Peyer's patch (tissue), 4 donors: ENCODE measurements around the gene ADCY6. TPM values are rescaled to one million over a fixed set of nuclear protein-coding genes. Genes with fewer than 3 reads are reported as not detected.

Experiments used
- DNase-seq, 3 donors: peaks; one replicate each; pipeline ENCODE4 v3.0.0-alpha.2; 2017 to 2019
- H3K27ac ChIP-seq, 4 donors: fragments of 200-600 bp; sonication (generic); one replicate each; pipeline ENCODE4 v1.5.1; 2016 to 2019
- H3K27me3 ChIP-seq, 2 donors: fragments of 200-600 bp; sonication (generic); one replicate each; pipeline ENCODE4 v1.5.1; 2019
- H3K36me3 ChIP-seq, 3 donors: fragments of 200-600 bp; sonication (generic); one replicate each; pipeline ENCODE4 v1.5.1; 2016 to 2019
- H3K4me1 ChIP-seq, 4 donors: fragments of 200-600 bp; sonication (generic); one replicate each; pipeline ENCODE4 v1.5.1; 2016 to 2019
- H3K4me3 ChIP-seq, 4 donors: fragments of 200-600 bp; sonication (generic); 1 replicate in 3 of 4; 2 replicates in 1 of 4; pipeline ENCODE4 v1.5.1; 2016 to 2019; ENCODE audit warnings: mild to moderate bottlenecking in 1 of 4
- H3K9me3 ChIP-seq, 4 donors: fragments of 200-600 bp; sonication (generic); one replicate each; pipeline ENCODE4 v1.5.1; 2016 to 2019; ENCODE audit warnings: mild to moderate bottlenecking in 1 of 4
- POLR2A ChIP-seq, 2 donors: fragments of 450-650 bp; IDR thresholded peaks; one replicate each; pipeline ENCODE4 v1.5.1; 2017; ENCODE audit warnings: antibody characterized with exemption in 2 of 2, mild to moderate bottlenecking in 2 of 2, moderate library complexity in 2 of 2
- total RNA-seq, 4 donors: library from RNA; depleted of rRNA; stranded (reverse); fragments of >200 nt; gene quantifications; one replicate each; pipeline ENCODE4 v1.1.0, GENCODE V29; 2016
- TF ChIP-seq, protein P1 (sequence below), 6 experiments: fragments of 450-650 bp in 4 of 6; fragments of 200-600 bp in 2 of 6; sonication (generic) in 1 of 6; IDR thresholded peaks; one replicate each; pipeline ENCODE4 v1.5.1; 2017 to 2019; ENCODE audit warnings: antibody characterized with exemption in 6 of 6, mild to moderate bottlenecking in 3 of 6, moderate library complexity in 1 of 6

Gene ADCY6
- total RNA-seq, 4 donors from 2014 or later, result 71.3 to 175 (median 129) TPM

DNA sequence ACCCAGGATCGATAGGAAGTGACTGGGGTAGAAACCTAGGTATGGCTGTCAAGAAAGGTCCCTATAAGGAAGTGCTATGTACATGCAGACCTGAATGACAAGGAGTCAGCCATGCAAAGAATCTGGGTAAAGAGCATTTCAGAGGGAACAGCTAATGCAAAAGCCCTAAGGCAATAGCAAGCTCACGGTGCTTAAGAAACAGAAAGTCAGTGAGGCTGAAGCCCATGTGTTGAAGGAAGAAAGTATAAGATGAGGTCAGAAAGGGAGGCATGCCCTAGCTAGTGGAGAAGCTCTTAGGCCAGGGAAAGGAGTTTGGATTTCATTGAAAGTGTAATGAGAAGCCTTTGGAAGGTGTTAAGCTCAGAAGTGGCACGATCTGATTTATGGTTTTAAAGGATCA is 6.0 kb upstream of the ADCY6 start:
- no peak for TF ChIP-seq POLR2A (IDR thresholded peaks at IDR 0.05)
- TF ChIP-seq, protein P1, sequence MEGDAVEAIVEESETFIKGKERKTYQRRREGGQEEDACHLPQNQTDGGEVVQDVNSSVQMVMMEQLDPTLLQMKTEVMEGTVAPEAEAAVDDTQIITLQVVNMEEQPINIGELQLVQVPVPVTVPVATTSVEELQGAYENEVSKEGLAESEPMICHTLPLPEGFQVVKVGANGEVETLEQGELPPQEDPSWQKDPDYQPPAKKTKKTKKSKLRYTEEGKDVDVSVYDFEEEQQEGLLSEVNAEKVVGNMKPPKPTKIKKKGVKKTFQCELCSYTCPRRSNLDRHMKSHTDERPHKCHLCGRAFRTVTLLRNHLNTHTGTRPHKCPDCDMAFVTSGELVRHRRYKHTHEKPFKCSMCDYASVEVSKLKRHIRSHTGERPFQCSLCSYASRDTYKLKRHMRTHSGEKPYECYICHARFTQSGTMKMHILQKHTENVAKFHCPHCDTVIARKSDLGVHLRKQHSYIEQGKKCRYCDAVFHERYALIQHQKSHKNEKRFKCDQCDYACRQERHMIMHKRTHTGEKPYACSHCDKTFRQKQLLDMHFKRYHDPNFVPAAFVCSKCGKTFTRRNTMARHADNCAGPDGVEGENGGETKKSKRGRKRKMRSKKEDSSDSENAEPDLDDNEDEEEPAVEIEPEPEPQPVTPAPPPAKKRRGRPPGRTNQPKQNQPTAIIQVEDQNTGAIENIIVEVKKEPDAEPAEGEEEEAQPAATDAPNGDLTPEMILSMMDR (IDR thresholded peaks at IDR 0.05), result no peak
- H3K4me3 ChIP-seq, result no peak overlapping the region
- H3K27ac ChIP-seq, result peak overlapping the region in 3 of 4 donors; percentile 40 to 86 (median 62)
- H3K9me3 ChIP-seq, result no peaks in the 10 kb centered on the region
- H3K36me3 ChIP-seq, result no peaks in the 10 kb centered on the region
- H3K4me1 ChIP-seq, result peaks cover 0 to 16% (median under 1%) of the 10 kb centered on the region in 4 donors
- H3K27me3 ChIP-seq, result no peaks in the 10 kb centered on the region
- DNase-seq, result no peak

DNA sequence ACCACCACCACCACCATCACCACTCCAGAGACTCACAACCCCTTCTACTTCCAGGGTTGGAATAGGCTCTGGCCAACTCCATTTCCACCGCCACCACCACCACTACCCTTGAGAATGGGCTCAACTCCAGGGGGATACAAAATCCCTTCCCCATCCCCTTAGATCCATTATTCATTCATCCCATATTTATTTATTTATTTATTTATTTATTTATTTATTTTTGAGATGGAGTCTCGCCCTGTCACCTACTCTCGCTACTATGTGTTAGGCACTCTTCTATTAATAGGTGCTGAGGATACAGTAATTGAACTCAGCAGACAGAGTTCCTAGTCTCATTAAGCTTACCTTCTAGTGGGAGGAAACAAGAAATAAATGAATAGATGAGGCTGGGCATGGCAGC is 4.8 kb upstream of the ADCY6 start:
- Histone ChIP-seq H3K36me3 (no peaks in the 10 kb centered on the region), H3K4me3 (no peak overlapping the region), H3K9me3 (no peaks in the 10 kb centered on the region), H3K27me3 (no peaks in the 10 kb centered on the region), H3K27ac (no peak overlapping the region), H3K4me1 (peaks cover 0 to 23% (median 4%) of the 10 kb centered on the region in 4 donors)
- TF ChIP-seq, protein P1 (IDR thresholded peaks at IDR 0.05), result no peak
- no peak for TF ChIP-seq POLR2A (IDR thresholded peaks at IDR 0.05)
- no peak for DNase-seq

DNA sequence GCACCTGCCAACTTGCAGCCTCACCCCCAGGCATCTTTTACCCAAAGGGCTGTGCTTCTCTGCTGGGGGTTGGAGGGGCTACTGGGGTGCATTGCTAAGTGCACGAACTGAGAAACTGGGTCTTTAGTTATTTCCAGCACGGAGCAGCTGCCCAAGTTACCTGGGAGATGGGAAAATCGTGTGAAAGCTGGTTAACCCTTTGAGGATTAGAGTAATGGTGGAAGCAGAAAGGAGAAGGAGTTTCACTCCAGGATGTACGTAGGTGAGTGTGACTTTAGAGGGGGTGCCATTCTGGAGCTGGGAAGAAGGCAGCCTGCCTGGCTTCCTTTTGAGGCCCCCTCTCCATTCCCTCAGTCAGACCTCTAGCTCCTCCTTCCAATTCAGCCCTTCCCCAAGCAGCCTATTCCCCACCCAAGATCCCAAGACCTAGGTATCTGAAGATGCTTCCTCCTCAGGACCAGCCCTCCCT is 1.0 kb upstream of the ADCY6 start:
- Histone ChIP-seq H3K9me3 (no peaks in the 10 kb centered on the region), H3K4me1 (peaks cover 0 to 27% (median 6%) of the 10 kb centered on the region in 4 donors), H3K36me3 (no peaks in the 10 kb centered on the region), H3K27me3 (no peaks in the 10 kb centered on the region), H3K4me3 (peak overlapping the region; percentile 51 to 96 (median 81)), H3K27ac (peak overlapping the region in 3 of 4 donors; percentile 91 to 97 (median 92))
- TF ChIP-seq, protein P1 (IDR thresholded peaks at IDR 0.05), result no peak
- TF ChIP-seq POLR2A (IDR thresholded peaks at IDR 0.05), result no peak
- DNase-seq, result no peak

DNA sequence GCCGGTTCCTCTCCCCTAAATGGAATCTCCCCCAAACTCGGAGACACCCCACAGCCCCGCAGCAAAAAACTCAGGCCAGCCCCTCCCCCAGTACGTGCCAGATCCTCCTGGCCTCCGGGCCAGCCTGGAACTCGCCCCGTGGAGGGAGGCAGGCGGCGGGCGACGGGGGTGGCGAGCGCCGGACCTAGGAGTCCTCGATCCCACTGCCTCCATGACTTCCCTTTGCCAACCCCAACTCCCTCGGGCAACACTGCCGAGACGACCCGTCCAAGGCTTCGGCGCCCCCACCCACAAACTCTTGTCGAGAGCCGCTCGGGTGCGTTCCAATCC is 400 bp downstream of the ADCY6 start:
- Histone ChIP-seq H3K27me3 (no peaks in the 10 kb centered on the region), H3K4me3 (peak overlapping the region; percentile 51 to 96 (median 81)), H3K4me1 (peaks cover 0 to 26% (median 6%) of the 10 kb centered on the region in 4 donors), H3K9me3 (no peaks in the 10 kb centered on the region), H3K36me3 (no peaks in the 10 kb centered on the region), H3K27ac (peak overlapping the region; percentile 61 to 97 (median 92))
- no peak for DNase-seq
- no peak for TF ChIP-seq POLR2A (IDR thresholded peaks at IDR 0.05)
- TF ChIP-seq, protein P1 (IDR thresholded peaks at IDR 0.05), result no peak

DNA sequence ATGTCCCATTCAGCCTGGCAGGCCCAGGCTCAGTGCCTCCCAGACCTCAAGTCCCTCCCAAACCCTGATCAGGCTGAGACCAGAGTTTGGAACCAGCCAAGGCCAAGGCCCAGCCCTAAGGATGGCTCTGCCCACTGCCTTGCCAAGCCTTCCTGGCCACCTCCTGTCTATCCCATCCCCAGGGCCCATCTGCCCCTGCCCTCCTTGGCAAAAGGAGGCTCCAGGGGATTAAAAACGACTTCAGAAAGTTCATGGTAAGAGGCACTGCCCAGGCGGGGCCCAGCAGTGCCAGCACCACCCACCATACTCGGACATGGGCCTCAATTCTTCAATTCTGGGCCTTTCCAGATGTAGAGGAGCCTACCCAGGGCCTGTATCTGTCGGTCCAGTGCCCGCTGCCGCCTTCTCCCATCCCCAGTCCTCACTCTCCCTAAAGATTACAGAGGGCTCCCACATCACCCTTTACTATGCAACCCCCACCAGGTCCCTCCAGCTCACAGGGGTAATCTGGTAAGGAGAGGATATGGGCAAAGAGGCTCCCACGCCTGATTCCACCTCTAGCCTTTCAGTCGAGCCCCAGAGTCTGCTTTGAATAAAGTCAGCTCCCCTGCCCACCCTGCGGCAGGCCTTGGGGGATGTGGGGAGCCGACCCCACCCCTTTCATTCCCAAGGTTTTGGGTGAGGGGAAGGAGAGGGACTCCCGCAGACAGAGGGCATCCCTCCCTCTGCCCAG is 932 bp downstream of the ADCY6 start:
- peak in 1 of 3 donors; percentile 54 for DNase-seq
- peaks cover 0 to 30% (median 6%) of the 10 kb centered on the region in 4 donors for H3K4me1 ChIP-seq
- peaks cover 0 to 5% (median 0%) of the 10 kb centered on the region in 3 donors for H3K36me3 ChIP-seq

More for the DNA sequence above, 932 bp downstream of the ADCY6 start:
- TF ChIP-seq, protein P1 (IDR thresholded peaks at IDR 0.05), result no peak
- TF ChIP-seq POLR2A (IDR thresholded peaks at IDR 0.05), result no peak
- Histone ChIP-seq H3K9me3 (no peaks in the 10 kb centered on the region), H3K27me3 (no peaks in the 10 kb centered on the region), H3K4me3 (peak overlapping the region; percentile 51 to 96 (median 81)), H3K27ac (peak overlapping the region; percentile 1 to 97 (median 92))
